ENCODE results near the gene KCNB1.

KCNB1 gene

GRCh38 chr20:49397525-49397924 is 84.9 kb downstream of the KCNB1 start:
- peak; percentile 35 for DNase-seq (ENCODE audit: low read depth)
- no peak for TF ChIP-seq CTCF (IDR thresholded peaks at IDR 0.05; ENCODE audit: low read length, missing control alignments)

GRCh38 chr20:49396230-49396629 is 86.2 kb downstream of the KCNB1 start:
- no peak for DNase-seq (ENCODE audit: low read depth)
- peak; percentile 21 for TF ChIP-seq CTCF (IDR thresholded peaks at IDR 0.05; ENCODE audit: low read length, missing control alignments)
- H3K4me3 ChIP-seq (replicated peaks; ENCODE audit: low read depth, low read length) = no peak overlapping the region

More at GRCh38 chr20:49397525-49397924, 84.9 kb downstream of the KCNB1 start:
- no peak overlapping the region for H3K4me3 ChIP-seq (replicated peaks; ENCODE audit: low read depth, low read length)

DNA sequence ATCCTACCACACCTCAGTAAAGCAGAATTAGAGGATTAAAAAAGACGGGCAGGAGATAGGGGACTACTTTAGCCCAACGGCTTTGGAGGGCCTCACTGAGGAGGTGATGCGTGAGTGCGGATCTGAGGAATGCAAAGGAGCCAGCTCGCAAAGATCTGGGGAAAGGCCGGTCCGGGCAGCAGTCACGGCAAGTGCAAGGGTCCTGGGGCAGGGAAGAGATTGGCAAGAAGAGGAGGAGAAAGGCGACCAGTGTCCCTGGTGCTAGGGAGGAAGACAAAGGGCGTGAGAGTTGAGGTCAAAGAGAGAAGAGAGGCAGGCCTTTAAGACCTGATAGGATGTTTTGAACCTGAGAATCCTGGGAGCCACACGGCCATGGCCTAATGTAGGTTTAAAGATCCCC is 86.8 kb downstream of the KCNB1 start:
- DNase-seq (ENCODE audit: low read depth) = no peak
- no peak overlapping the region for H3K4me3 ChIP-seq (replicated peaks; ENCODE audit: low read depth, low read length)
- no peak for TF ChIP-seq CTCF (IDR thresholded peaks at IDR 0.05; ENCODE audit: low read length, missing control alignments)

GRCh38 chr20:49395183-49395582 is 87.3 kb downstream of the KCNB1 start:
- no peak overlapping the region for H3K4me3 ChIP-seq (replicated peaks; ENCODE audit: low read depth, low read length)
- no peak for DNase-seq (ENCODE audit: low read depth)
- no peak for TF ChIP-seq CTCF (IDR thresholded peaks at IDR 0.05; ENCODE audit: low read length, missing control alignments)

DNA sequence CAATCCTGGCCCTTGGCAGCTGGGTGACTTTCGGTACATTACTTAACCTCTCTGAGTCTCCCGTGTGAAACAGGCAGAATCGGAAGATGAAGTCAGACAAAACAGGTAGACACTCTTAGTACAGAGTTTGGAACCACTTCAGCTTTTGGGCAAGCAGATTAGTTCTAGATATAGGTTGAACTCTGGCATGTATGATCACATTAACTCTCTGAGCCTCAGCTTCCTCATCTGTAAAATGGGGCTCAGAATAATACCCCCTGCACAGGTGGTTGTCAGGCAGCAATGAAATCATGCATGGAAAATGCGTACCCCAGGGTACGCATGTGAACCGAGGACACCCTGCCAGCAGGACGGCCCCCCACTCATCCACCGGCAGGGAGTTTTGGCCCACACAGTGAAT is 87.7 kb downstream of the KCNB1 start:
- no peak overlapping the region for H3K4me3 ChIP-seq (replicated peaks; ENCODE audit: low read depth, low read length)
- no peak for TF ChIP-seq CTCF (IDR thresholded peaks at IDR 0.05; ENCODE audit: low read length, missing control alignments)
- no peak for DNase-seq (ENCODE audit: low read depth)

- no peak for TF ChIP-seq CTCF (IDR thresholded peaks at IDR 0.05; ENCODE audit: low read length, missing control alignments)
- no peak overlapping the region for H3K4me3 ChIP-seq (replicated peaks; ENCODE audit: low read depth, low read length)
- no peak for DNase-seq (ENCODE audit: low read depth)
These were observed 88.2 kb downstream of the KCNB1 start for GRCh38 chr20:49394264-49394663.

DNA sequence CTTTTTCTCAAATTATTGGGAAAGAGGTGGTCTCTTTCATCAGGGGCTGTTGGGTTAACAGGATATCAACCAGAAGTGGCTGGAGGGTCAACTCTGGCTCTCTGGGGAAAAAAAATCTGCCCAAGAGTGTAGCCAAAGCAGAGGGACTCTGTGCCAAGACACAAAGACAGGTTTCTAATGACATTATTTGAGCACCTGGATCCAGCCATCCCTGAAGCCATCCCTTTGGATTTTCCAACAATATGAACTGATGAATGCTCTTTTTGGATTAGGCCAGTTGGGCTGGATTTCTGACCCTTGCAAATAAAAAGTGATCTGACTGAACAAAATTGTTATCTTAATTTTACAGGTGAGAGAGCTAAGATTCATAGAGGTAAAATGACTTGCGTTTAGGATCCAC is 88.7 kb downstream of the KCNB1 start:
- TF ChIP-seq CTCF (IDR thresholded peaks at IDR 0.05; ENCODE audit: low read length, missing control alignments) = no peak
- no peak for DNase-seq (ENCODE audit: low read depth)
- H3K4me3 ChIP-seq (replicated peaks; ENCODE audit: low read depth, low read length) = no peak overlapping the region

Data from fibroblast of pulmonary artery (primary cell).